HG02981 (cell line): ENCODE results near the gene PCDHGA8.
"Not testable (repeated sequence)": the region's sequence is repeated elsewhere in the genome, so short reads cannot be mapped to it uniquely, and the experiment has no call there.

Source experiments
- ATAC-seq: cut with Tn5 transposase; IDR thresholded peaks from one replicate; pipeline ENCODE4 v1.9.1; 2021; ENCODE audit warnings: mild to moderate bottlenecking, moderate library complexity; ENCODE audit not compliant: unreplicated experiment

Gene PCDHGA8

DNA sequence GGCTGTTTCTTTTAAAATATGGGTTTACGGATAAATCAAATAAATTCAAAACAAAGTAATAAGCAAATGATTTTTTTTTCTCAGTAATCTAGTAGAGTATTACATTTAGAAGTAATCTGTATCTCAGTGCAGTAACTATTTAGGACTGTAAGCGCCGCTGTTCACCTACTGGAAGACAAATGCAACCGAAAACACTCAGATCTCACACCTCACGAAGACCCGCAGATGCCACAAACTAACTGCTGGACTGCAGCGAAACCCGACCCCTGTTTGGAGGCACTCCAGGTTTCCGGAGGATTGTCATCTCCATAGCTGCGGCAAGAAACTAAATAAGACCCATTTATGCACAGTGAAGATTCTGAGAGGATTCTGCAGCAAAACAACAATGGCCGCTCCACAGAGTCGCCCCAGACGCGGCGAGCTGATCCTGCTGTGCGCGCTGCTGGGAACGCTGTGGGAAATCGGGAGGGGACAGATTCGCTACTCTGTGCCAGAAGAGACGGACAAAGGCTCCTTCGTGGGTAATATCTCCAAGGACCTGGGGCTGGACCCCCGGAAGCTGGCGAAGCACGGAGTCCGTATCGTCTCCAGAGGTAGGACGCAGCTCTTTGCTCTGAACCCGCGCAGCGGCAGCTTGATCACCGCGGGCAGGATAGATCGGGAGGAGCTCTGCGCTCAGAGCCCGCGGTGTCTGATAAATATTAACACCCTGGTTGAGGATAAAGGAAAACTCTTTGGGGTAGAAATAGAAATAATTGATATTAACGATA is at the start of gene PCDHGA8:
PCDHGA8 (plus strand) TSS at position 205 of the 770 bp plus-strand sequence; CDS start at position 386, 181 bp downstream.
- ATAC-seq: no peak

DNA sequence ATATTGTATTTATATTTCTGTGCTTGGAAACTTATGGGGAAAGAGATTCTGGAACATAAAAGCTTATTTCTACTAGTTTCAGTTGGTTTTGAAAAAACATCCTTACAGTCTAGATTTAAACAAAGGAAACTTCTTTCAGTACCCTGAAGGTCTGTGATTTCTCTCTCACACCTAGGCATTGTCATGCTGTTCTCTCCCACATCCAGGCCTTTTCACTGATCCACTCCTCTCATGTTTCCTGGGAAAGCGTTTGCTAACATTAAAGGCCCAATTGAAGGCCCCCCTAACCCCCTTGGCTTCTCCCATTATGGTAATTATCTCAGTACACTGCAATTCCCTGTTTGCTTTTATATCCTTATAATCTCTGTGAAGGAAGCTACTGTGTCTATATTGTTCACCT is 49.7 kb upstream of the PCDHGA8 start:
- ATAC-seq: no peak

GRCh38 chr5:141343242-141343952 is 49.0 kb upstream of the PCDHGA8 start, which contains the start of gene PCDHGA3:
TSS of gene PCDHGA3 (plus strand) at chr5:141343829. CDS start at chr5:141344034, 205 bp downstream.
- no peak for ATAC-seq

DNA sequence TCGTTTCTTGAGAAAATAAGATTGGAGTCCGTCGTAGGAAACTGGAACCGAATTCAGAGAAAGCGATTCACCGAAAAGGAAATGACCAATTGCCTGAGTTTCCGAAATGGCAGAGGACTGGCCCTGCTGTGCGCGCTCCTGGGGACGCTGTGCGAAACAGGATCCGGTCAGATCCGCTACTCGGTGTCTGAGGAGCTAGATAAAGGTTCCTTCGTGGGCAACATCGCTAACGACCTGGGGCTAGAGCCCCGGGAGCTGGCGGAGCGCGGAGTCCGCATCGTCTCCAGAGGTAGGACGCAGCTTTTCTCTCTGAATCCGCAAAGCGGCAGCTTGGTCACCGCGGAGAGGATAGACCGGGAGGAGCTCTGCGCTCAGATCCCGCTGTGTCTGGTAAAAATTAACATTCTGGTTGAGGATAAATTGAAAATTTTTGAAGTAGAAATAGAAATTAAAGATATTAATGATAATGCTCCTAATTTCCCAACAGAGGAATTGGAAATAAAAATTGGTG is 48.4 kb upstream of the PCDHGA8 start:
- ATAC-seq: no peak

GRCh38 chr5:141345327-141345726 is 47.1 kb upstream of the PCDHGA8 start:
- no peak for ATAC-seq

GRCh38 chr5:141346017-141346416 is 46.4 kb upstream of the PCDHGA8 start:
- ATAC-seq: not testable (repeated sequence)

- ATAC-seq: peak; percentile 45
Measured at GRCh38 chr5:141349917-141350619, 42.4 kb upstream of the PCDHGA8 start, which contains the start of gene PCDHGB1. TSS of gene PCDHGB1 (plus strand) at chr5:141350099. CDS start at chr5:141350261, 162 bp downstream.

DNA sequence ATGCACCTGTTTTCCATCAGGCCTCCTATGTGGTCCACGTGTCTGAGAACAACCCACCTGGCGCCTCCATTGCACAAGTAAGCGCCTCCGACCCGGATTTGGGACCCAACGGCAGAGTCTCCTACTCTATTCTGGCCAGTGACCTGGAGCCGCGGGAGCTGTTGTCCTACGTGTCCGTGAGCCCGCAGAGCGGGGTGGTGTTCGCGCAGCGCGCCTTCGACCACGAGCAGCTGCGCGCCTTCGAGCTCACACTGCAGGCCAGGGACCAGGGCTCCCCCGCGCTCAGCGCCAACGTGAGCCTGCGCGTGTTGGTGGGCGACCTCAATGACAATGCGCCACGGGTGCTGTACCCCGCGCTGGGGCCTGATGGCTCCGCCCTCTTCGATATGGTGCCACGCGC is 40.8 kb upstream of the PCDHGA8 start:
- no peak for ATAC-seq

GRCh38 chr5:141354900-141355469 is 37.4 kb upstream of the PCDHGA8 start, which contains the start of gene PCDHGA4:
TSS of gene PCDHGA4 (plus strand) at chr5:141355021. CDS start at chr5:141355108, 87 bp downstream.
- no peak for ATAC-seq

DNA sequence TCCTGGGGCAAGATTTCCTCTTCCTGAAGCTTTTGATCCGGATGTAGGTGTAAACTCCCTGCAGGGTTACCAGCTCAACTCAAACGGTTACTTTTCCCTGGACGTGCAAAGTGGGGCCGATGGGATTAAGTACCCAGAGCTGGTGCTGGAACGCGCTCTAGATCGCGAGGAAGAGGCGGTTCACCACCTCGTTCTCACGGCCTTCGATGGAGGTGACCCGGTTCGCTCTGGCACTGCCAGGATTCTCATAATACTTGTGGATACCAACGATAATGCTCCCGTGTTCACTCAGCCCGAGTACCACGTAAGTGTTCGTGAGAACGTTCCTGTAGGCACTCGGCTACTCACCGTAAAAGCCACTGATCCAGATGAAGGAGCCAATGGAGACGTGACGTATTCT is 36.8 kb upstream of the PCDHGA8 start:
- ATAC-seq: no peak

DNA sequence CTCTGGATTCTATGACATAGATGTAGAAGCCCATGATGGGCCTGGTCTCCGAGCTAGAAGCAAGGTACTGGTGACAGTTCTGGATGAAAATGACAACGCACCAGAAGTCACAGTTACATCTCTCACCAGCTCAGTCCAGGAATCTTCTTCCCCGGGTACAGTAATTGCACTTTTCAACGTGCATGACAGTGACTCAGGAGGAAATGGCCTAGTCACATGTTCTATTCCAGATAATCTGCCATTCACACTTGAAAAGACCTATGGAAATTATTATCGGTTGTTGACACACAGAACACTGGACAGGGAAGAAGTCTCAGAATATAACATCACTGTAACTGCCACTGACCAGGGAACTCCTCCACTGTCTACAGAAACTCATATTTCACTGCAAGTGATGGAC is 36.3 kb upstream of the PCDHGA8 start:
- no peak for ATAC-seq

- no peak for ATAC-seq
Measured at GRCh38 chr5:141356950-141357349, 35.5 kb upstream of the PCDHGA8 start.

- ATAC-seq: no peak
Measured at GRCh38 chr5:141359790-141360426, 32.5 kb upstream of the PCDHGA8 start, which contains the start of gene PCDHGB2. TSS of gene PCDHGB2 (plus strand) at chr5:141359994. CDS start at chr5:141360136, 142 bp downstream.

DNA sequence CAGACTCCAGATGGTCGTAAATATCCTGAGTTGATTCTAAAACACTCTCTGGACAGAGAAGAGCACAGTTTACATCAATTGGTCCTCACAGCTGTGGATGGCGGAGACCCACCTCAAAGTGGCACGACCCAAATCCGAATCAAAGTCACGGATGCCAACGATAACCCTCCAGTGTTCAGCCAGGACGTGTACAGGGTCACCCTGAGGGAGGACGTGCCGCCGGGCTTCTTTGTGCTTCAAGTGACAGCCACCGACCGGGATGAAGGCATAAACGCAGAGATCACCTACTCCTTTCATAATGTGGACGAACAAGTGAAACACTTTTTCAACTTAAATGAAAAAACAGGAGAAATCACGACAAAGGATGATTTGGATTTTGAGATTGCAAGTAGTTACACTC is 31.7 kb upstream of the PCDHGA8 start:
- ATAC-seq: no peak

- no peak for ATAC-seq
Measured at GRCh38 chr5:141362719-141363118, 29.7 kb upstream of the PCDHGA8 start.

DNA sequence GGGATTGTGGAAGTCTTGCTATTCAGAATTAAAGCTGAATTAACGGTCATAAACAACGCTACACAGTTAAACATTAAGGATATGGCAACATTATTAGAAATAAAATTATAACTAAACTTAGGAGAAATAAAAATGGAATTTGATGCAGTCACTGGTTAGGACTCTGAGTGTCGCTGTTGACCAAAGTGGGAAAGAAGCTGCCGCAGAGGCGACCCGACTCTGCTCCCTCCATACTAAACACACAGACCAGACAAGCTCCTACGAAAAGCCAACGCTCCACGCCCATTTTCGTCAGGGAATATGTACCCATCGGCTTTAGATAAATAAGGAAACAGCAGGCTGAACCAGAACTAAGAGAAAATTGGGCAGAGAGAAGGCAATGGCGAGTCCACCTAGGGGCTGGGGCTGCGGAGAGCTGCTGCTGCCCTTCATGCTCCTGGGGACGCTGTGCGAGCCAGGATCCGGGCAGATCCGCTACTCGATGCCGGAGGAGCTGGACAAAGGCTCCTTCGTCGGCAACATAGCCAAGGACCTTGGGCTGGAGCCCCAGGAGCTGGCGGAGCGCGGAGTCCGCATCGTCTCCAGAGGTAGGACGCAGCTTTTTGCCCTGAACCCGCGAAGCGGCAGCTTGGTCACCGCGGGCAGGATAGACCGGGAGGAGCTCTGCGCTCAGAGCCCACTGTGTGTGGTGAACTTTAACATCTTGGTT is 28.3 kb upstream of the PCDHGA8 start, which contains the start of gene PCDHGA5:
PCDHGA5 (plus strand) TSS at position 211 of the 709 bp plus-strand sequence; CDS start at position 380, 169 bp downstream.
- ATAC-seq: no peak

DNA sequence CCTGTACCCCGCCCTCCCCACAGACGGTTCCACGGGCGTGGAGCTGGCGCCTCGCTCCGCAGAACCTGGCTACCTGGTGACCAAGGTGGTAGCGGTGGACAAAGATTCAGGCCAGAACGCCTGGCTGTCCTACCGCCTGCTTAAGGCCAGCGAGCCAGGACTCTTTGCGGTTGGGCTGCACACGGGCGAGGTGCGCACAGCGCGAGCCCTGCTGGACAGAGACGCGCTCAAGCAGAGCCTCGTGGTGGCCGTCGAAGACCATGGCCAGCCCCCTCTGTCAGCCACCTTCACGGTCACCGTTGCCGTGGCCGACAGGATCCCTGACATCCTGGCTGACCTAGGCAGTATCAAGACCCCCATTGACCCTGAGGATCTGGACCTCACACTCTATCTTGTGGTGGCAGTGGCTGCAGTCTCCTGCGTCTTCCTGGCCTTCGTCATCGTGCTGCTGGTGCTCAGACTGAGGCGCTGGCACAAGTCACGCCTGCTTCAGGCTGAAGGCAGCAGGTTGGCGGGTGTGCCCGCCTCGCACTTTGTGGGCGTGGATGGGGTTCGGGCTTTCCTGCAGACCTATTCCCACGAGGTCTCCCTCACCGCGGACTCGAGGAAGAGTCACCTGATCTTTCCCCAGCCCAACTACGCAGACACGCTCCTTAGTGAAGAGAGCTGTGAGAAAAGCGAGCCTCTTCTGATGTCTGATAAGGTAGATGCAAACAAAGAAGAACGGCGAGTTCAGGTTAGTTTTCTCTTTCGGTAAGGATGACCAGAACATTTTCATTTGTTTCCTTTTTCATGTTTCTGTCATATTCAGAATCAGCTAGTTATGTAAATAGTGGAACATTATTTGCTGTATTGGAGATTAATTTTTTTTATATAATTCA is 26.2 kb upstream of the PCDHGA8 start:
- ATAC-seq: no peak
